Measurements from ENCODE around the gene TMEM233. TPM values are rescaled to one million over a fixed set of nuclear protein-coding genes. Genes with fewer than 3 reads are reported as not detected.

The TMEM233 gene
- total and polyA plus RNA-seq, 2 experiments from 2014 or later: not detected

DNA sequence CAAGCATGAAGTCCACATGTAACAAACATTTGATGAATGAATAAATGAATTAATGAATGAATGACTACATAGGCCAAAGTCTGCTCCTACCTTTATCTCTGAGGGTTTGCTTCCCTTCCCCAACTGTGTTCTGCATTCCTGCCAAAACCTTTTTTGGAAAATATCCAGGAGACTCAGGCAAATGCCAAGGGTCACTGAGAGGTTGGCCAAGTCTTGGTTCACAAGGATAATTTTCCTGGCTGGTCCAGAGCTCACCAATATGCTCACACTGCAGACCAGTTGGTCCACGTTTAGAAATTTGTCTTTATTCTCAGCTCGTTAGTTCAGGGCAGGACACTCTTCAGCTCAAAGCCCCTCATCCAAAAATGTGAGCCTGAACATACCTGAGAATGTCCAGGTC lies 10.2 kb downstream of the TMEM233 start:
- H3K4me3 ChIP-seq: no peak overlapping the region
- TF ChIP-seq, protein P1, sequence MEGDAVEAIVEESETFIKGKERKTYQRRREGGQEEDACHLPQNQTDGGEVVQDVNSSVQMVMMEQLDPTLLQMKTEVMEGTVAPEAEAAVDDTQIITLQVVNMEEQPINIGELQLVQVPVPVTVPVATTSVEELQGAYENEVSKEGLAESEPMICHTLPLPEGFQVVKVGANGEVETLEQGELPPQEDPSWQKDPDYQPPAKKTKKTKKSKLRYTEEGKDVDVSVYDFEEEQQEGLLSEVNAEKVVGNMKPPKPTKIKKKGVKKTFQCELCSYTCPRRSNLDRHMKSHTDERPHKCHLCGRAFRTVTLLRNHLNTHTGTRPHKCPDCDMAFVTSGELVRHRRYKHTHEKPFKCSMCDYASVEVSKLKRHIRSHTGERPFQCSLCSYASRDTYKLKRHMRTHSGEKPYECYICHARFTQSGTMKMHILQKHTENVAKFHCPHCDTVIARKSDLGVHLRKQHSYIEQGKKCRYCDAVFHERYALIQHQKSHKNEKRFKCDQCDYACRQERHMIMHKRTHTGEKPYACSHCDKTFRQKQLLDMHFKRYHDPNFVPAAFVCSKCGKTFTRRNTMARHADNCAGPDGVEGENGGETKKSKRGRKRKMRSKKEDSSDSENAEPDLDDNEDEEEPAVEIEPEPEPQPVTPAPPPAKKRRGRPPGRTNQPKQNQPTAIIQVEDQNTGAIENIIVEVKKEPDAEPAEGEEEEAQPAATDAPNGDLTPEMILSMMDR (IDR thresholded peaks at IDR 0.05; ENCODE audit: poor library complexity): no peak
- TF ChIP-seq EZH2phosphoT487 (IDR thresholded peaks at IDR 0.05; ENCODE audit: low read depth, severe bottlenecking, unreplicated experiment) (no peak), EZH2 (IDR thresholded peaks at IDR 0.05; ENCODE audit: borderline replicate concordance) (no peak)
- H3K36me3 ChIP-seq (replicated peaks; ENCODE audit: insufficient read depth, low read depth): no peaks in the 10 kb centered on the region
- no peaks in the 10 kb centered on the region for H3K9me3 ChIP-seq (ENCODE audit: low read depth)
- WGBS (ENCODE audit: low lambda C conversion rate, missing lambda C conversion rate): 55% methylated on average over 2 of the region's 2 CpGs
- H4K20me1 ChIP-seq (ENCODE audit: insufficient read depth, poor library complexity, severe bottlenecking): no peaks in the 10 kb centered on the region
- no peaks in the 10 kb centered on the region for H3K4me1 ChIP-seq (ENCODE audit: insufficient read depth)
- H3K27me3 ChIP-seq: peaks cover 10% of the 10 kb centered on the region
- H3K9me2 ChIP-seq (replicated peaks; ENCODE audit: insufficient read depth): no peaks in the 10 kb centered on the region
- no peaks in the 10 kb centered on the region for H3K79me2 ChIP-seq
- no peak overlapping the region for H3K4me2 ChIP-seq
- no peak overlapping the region for H3K27ac ChIP-seq
- DNase-seq (ENCODE audit: low spot score): no peak
- no peak overlapping the region for H2AFZ ChIP-seq

DNA sequence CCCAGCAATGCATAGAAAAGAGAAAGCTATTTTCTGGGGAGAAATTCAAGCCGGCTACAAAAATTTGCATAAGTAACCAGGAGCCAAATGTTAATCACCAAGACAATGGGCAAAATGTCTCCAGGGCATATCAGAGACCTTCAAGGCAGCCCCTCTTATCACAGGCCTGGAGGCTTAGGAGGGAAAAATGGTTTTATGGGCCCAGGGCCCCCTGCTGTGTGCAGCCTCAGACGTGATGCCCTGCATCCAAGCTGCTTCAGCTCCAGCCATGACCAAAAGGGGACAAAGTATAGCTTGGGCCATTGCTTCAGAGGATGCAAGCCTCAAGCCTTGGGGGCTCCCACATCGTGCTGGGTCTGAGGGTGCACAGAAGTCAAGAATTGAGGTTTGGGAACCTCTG lies 15.8 kb downstream of the TMEM233 start:
- Histone ChIP-seq H3K27ac (no peak overlapping the region), H4K20me1 (ENCODE audit: insufficient read depth, poor library complexity, severe bottlenecking) (no peaks in the 10 kb centered on the region), H3K4me1 (ENCODE audit: insufficient read depth) (no peaks in the 10 kb centered on the region), H3K9me3 (ENCODE audit: low read depth) (no peaks in the 10 kb centered on the region), H3K4me3 (no peak overlapping the region), H3K4me2 (no peak overlapping the region), H3K27me3 (no peaks in the 10 kb centered on the region), H3K36me3 (replicated peaks; ENCODE audit: insufficient read depth, low read depth) (no peaks in the 10 kb centered on the region), H3K9me2 (replicated peaks; ENCODE audit: insufficient read depth) (no peaks in the 10 kb centered on the region), H3K79me2 (no peaks in the 10 kb centered on the region), H2AFZ (no peak overlapping the region)
- no peak for DNase-seq (ENCODE audit: low spot score)
- TF ChIP-seq, protein P1 (IDR thresholded peaks at IDR 0.05; ENCODE audit: poor library complexity): no peak
- TF ChIP-seq EZH2 (IDR thresholded peaks at IDR 0.05; ENCODE audit: borderline replicate concordance): no peak
- TF ChIP-seq EZH2phosphoT487 (IDR thresholded peaks at IDR 0.05; ENCODE audit: low read depth, severe bottlenecking, unreplicated experiment): no peak
- WGBS (ENCODE audit: low lambda C conversion rate, missing lambda C conversion rate): 70% methylated on average over 3 of the region's 3 CpGs

DNA sequence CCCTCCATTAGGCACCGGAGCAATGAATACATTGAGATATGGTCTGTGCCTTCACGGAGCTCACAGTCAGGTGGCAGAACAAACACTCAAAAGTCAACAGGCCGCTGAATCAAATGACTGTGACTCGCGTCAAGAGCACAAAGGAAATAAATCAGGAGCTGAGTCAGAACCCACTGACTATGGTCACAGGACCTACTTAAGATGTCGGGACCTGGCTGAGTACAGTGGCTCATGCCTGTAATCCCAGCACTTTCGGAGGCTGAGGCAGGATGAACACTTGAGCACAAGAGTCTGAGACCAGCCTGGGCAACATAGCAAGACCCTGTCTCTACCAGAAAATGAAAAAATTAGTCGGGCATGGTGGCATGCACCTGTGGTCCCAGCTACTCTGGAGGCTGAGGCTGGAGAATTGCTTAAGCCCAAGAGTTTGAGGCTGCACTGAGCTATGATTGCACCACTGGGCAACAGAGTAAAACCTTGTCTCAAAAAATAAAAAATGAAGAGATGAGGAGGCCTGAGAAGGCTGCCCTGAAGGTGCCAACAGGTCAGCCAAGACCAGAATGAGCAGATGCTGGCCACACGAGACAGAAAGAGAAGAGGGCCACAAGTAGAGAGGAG lies 19.9 kb downstream of the TMEM233 start:
- no peaks in the 10 kb centered on the region for H4K20me1 ChIP-seq (ENCODE audit: insufficient read depth, poor library complexity, severe bottlenecking)
- H3K4me1 ChIP-seq (ENCODE audit: insufficient read depth): no peaks in the 10 kb centered on the region
- H3K9me3 ChIP-seq (ENCODE audit: low read depth): no peaks in the 10 kb centered on the region
- no peak overlapping the region for H3K4me2 ChIP-seq
- no peak for TF ChIP-seq EZH2phosphoT487 (IDR thresholded peaks at IDR 0.05; ENCODE audit: low read depth, severe bottlenecking, unreplicated experiment)
- TF ChIP-seq EZH2 (IDR thresholded peaks at IDR 0.05; ENCODE audit: borderline replicate concordance): no peak
- TF ChIP-seq, protein P1 (IDR thresholded peaks at IDR 0.05; ENCODE audit: poor library complexity): no peak
- peak overlapping the region; percentile 43 for H3K27ac ChIP-seq
- 58% methylated on average over 9 of the region's 9 CpGs for WGBS (ENCODE audit: low lambda C conversion rate, missing lambda C conversion rate)
- H2AFZ ChIP-seq: no peak overlapping the region
- H3K9me2 ChIP-seq (replicated peaks; ENCODE audit: insufficient read depth): no peaks in the 10 kb centered on the region
- no peak overlapping the region for H3K4me3 ChIP-seq
- H3K27me3 ChIP-seq: no peaks in the 10 kb centered on the region
- DNase-seq (ENCODE audit: low spot score): peak; percentile 53
- no peaks in the 10 kb centered on the region for H3K36me3 ChIP-seq (replicated peaks; ENCODE audit: insufficient read depth, low read depth)
- no peaks in the 10 kb centered on the region for H3K79me2 ChIP-seq
